GM23248 (cell line): Measurements from ENCODE around the gene CFAP65. TPM values are rescaled to one million over a fixed set of nuclear protein-coding genes. Genes with fewer than 3 reads are reported as not detected.
A peak's percentile ranks its signal among the peaks of the same experiment; 100 is the strongest.

ENCODE experiments used
- DNase-seq: peaks from one replicate; pipeline ENCODE4 v3.0.0-alpha.2; 2015
- H2AFZ ChIP-seq: fragments of 200-600 bp; sonication (generic); 2 replicates; pipeline ENCODE4 v1.6.1; 2016; ENCODE audit warnings: antibody characterized with exemption
- H3F3A ChIP-seq: fragments of 200-600 bp; sonication (generic); 2 replicates; pipeline ENCODE4 v1.6.1; 2016; ENCODE audit warnings: mild to moderate bottlenecking, antibody characterized with exemption, mixed run types; ENCODE audit not compliant: insufficient read depth
- H3K27ac ChIP-seq: fragments of 200-600 bp; sonication (generic); 2 replicates; pipeline ENCODE4 v1.5.1; 2016; ENCODE audit warnings: mild to moderate bottlenecking
- H3K27me3 ChIP-seq: fragments of 200-600 bp; sonication (generic); replicated peaks from 2 replicates; pipeline ENCODE4 v1.6.1; 2016; ENCODE audit warnings: mild to moderate bottlenecking; ENCODE audit not compliant: insufficient read depth
- H3K36me3 ChIP-seq: fragments of 200-600 bp; sonication (generic); 2 replicates; pipeline ENCODE4 v1.6.1; 2016; ENCODE audit warnings: low read depth, mild to moderate bottlenecking
- H3K4me1 ChIP-seq: fragments of 200-600 bp; sonication (generic); 2 replicates; pipeline ENCODE4 v1.6.1; 2016; ENCODE audit warnings: mild to moderate bottlenecking; ENCODE audit not compliant: insufficient read depth
- H3K4me2 ChIP-seq: fragments of 200-600 bp; sonication (generic); one replicate; pipeline ENCODE4 v1.6.1; 2016; ENCODE audit warnings: mild to moderate bottlenecking; ENCODE audit not compliant: unreplicated experiment
- H3K4me3 ChIP-seq: fragments of 200-600 bp; sonication (generic); 2 replicates; pipeline ENCODE4 v1.5.1; 2016; ENCODE audit warnings: mild to moderate bottlenecking
- H3K79me2 ChIP-seq: fragments of 200-600 bp; sonication (generic); 2 replicates; pipeline ENCODE4 v1.6.1; 2016; ENCODE audit warnings: mild to moderate bottlenecking; ENCODE audit not compliant: insufficient read depth
- H3K9ac ChIP-seq: fragments of 200-600 bp; sonication (generic); 2 replicates; pipeline ENCODE4 v1.6.1; 2016; ENCODE audit warnings: mild to moderate bottlenecking
- H3K9me2 ChIP-seq: fragments of 200-600 bp; sonication (generic); 2 replicates; pipeline ENCODE4 v1.6.1; 2016; ENCODE audit warnings: mixed run types, mild to moderate bottlenecking, moderate library complexity; ENCODE audit not compliant: insufficient read depth
- H3K9me3 ChIP-seq: fragments of 200-600 bp; sonication (generic); one replicate; pipeline ENCODE4 v1.6.1; 2017; ENCODE audit warnings: low read depth
- H4K20me1 ChIP-seq: fragments of 200-600 bp; sonication (generic); 2 replicates; pipeline ENCODE4 v1.6.0; 2016; ENCODE audit not compliant: insufficient read depth
- EZH2 ChIP-seq: fragments of 200-600 bp; sonication (generic); IDR thresholded peaks from 2 replicates; pipeline ENCODE4 v1.6.1; 2018; ENCODE audit warnings: antibody characterized with exemption, mild to moderate bottlenecking; ENCODE audit not compliant: insufficient read depth, poor library complexity, severe bottlenecking
- EZH2phosphoT487 ChIP-seq: fragments of 200-600 bp; sonication (generic); IDR thresholded peaks from 2 replicates; pipeline ENCODE4 v1.6.1; 2018; ENCODE audit warnings: antibody characterized with exemption, moderate library complexity, mild to moderate bottlenecking, low read depth; ENCODE audit not compliant: insufficient read depth
- WGBS, 2 experiments: methylation state at CpG; one replicate each; pipeline ENCODE4 v1.1.6; 2015 to 2017; ENCODE audit warnings: low lambda C conversion rate in 2 of 2, low coverage in 1 of 2; ENCODE audit errors: missing lambda C conversion rate in 2 of 2; 5-methylcytosine and 5-hydroxymethylcytosine counted together
- in situ Hi-C: fragments of 300-500 bp; cut with MboI; formaldehyde crosslinking; loops from 2 replicates; pipeline ENCODE4 v1.15.0; 2020
- polyA plus RNA-seq: library from polyadenylated mRNA; unstranded; fragments of >200 nt; fragmentation: Nextera tagmentation; extraction: Ambion mirVana; gene quantifications from 2 replicates; pipeline ENCODE4 v1.2.1, GENCODE V29; 2016
- total RNA-seq: library from RNA; depleted of rRNA; stranded (reverse); fragments of >200 nt; shearing (Covaris generic); gene quantifications from 2 replicates; pipeline ENCODE4 v1.2.3, GENCODE V29; 2014

The CFAP65 gene
- total and polyA plus RNA-seq, 2 experiments from 2014 or later: 0.08 TPM; not detected in 1

- peak; percentile 33 for DNase-seq
- no peaks in the 10 kb centered on the region for H3K79me2 ChIP-seq
- H3K4me1 ChIP-seq: no peaks in the 10 kb centered on the region
- TF ChIP-seq EZH2phosphoT487: 0 out of 2 replicates have a peak, but pooled peaks have one; percentile 90
- no peak for TF ChIP-seq EZH2
- 1 to 2% methylated on average over 23 to 26 of the region's 26 CpGs for WGBS, 2 experiments
- H4K20me1 ChIP-seq: no peaks in the 10 kb centered on the region
- H3K9me3 ChIP-seq: no peaks in the 10 kb centered on the region
- H3K36me3 ChIP-seq: no peaks in the 10 kb centered on the region
- H3F3A ChIP-seq: no peaks in the 10 kb centered on the region
- no peak overlapping the region for H3K27ac ChIP-seq
- H3K4me3 ChIP-seq: no peak overlapping the region
- in situ Hi-C loops: no loop called here
- no peaks in the 10 kb centered on the region for H3K9me2 ChIP-seq
- no peak overlapping the region for H3K9ac ChIP-seq
- peaks cover 81% of the 10 kb centered on the region for H3K27me3 ChIP-seq
- H2AFZ ChIP-seq: no peak overlapping the region
- H3K4me2 ChIP-seq: no peak overlapping the region
These were observed 60.5 kb downstream of the CFAP65 start for GRCh38 chr2:218980735-218981389.

- 1 to 3% methylated on average over 28 to 39 of the region's 39 CpGs for WGBS, 2 experiments
- in situ Hi-C loops: no loop called here
These were observed 61.2 kb downstream of the CFAP65 start for GRCh38 chr2:218979846-218980734.

GRCh38 chr2:218975060-218975777 is 66.1 kb downstream of the CFAP65 start:
- no peak for DNase-seq
- Histone ChIP-seq H3K4me1 (no peaks in the 10 kb centered on the region), H3K4me3 (no peak overlapping the region), H3K79me2 (no peaks in the 10 kb centered on the region), H2AFZ (no peak overlapping the region), H3F3A (no peaks in the 10 kb centered on the region), H3K9me2 (no peaks in the 10 kb centered on the region), H3K27ac (no peak overlapping the region), H4K20me1 (no peaks in the 10 kb centered on the region), H3K4me2 (no peak overlapping the region), H3K27me3 (peaks cover 66% of the 10 kb centered on the region), H3K36me3 (no peaks in the 10 kb centered on the region), H3K9me3 (no peaks in the 10 kb centered on the region), H3K9ac (no peak overlapping the region)
- WGBS, 2 experiments: 30 to 33% methylated on average over 4 of the region's 4 CpGs
- in situ Hi-C loops: no loop called here
- TF ChIP-seq EZH2 (no peak), EZH2phosphoT487 (no peak)

More at GRCh38 chr2:218979846-218980734, 61.2 kb downstream of the CFAP65 start:
- TF ChIP-seq EZH2: no peak
- no peak for TF ChIP-seq EZH2phosphoT487
- no peaks in the 10 kb centered on the region for H3K9me2 ChIP-seq
- peaks cover 81% of the 10 kb centered on the region for H3K27me3 ChIP-seq
- peak; percentile 82 for DNase-seq
- H2AFZ ChIP-seq: peak overlapping the region; percentile 64; the same call in 1 of the 2 replicates
- no peaks in the 10 kb centered on the region for H3F3A ChIP-seq
- H3K4me1 ChIP-seq: no peaks in the 10 kb centered on the region
- no peak overlapping the region for H3K9ac ChIP-seq
- H3K4me3 ChIP-seq: peak overlapping the region; percentile 57
- H3K36me3 ChIP-seq: no peaks in the 10 kb centered on the region
- H3K9me3 ChIP-seq: no peaks in the 10 kb centered on the region
- no peaks in the 10 kb centered on the region for H3K79me2 ChIP-seq
- H4K20me1 ChIP-seq: no peaks in the 10 kb centered on the region
- H3K27ac ChIP-seq: no peak overlapping the region
- H3K4me2 ChIP-seq: peak overlapping the region; percentile 70

- in situ Hi-C loops: no loop called here
- Histone ChIP-seq H3F3A (no peaks in the 10 kb centered on the region), H3K27me3 (peaks cover 39% of the 10 kb centered on the region), H4K20me1 (no peaks in the 10 kb centered on the region), H3K4me3 (no peak overlapping the region), H3K4me1 (no peaks in the 10 kb centered on the region), H3K9ac (no peak overlapping the region), H3K36me3 (no peaks in the 10 kb centered on the region), H3K79me2 (no peaks in the 10 kb centered on the region), H3K9me3 (no peaks in the 10 kb centered on the region), H3K27ac (no peak overlapping the region), H3K4me2 (no peak overlapping the region), H2AFZ (no peak overlapping the region), H3K9me2 (no peaks in the 10 kb centered on the region)
- TF ChIP-seq EZH2 (no peak), EZH2phosphoT487 (no peak)
- no peak for DNase-seq
- 0 to 31% methylated on average over 1 of the region's 1 CpG for WGBS, 2 experiments
These were observed 70.4 kb downstream of the CFAP65 start for GRCh38 chr2:218970894-218971293.
